ENCODE data around the gene PATL1. TPM values are rescaled to one million over a fixed set of nuclear protein-coding genes. Genes with fewer than 3 reads are reported as not detected.
"Not testable (repeated sequence)": the region's sequence is repeated elsewhere in the genome, so short reads cannot be mapped to it uniquely, and the experiment has no call there.

PATL1 gene
- total and polyA plus RNA-seq, 8 donors, result 27.8 to 45.0 (median 41.0) TPM

DNA sequence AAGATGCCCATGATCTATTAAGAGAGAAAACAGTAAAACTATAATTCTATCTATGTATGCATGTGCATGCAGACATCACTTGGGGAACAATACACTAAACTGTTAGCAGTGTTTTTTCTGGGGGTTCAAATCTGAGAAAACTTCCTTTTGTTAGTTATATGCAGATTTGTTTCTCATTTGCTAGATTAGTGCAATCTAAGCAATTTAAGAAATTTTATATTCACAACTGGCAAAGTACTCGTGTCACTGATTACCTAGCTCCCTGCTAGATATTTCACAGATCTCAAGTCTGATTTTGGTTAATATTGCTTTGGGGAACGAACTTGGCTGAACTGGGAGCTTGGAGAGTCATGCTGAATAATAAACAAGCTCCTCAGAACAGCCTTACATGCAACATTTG lies 38.3 kb downstream of the PATL1 start:
- intact Hi-C loops (cut with DNase I), result no loop called here
- H3K27ac ChIP-seq, result no peak overlapping the region
- peaks cover 0 to 28% of the 10 kb centered on the region in 2 donors for H3K36me3 ChIP-seq
- DNase-seq, result no peak
- H3K27me3 ChIP-seq, result no peaks in the 10 kb centered on the region
- no peak for ATAC-seq
- no peaks in the 10 kb centered on the region for H3K4me1 ChIP-seq
- TF ChIP-seq, protein P1, sequence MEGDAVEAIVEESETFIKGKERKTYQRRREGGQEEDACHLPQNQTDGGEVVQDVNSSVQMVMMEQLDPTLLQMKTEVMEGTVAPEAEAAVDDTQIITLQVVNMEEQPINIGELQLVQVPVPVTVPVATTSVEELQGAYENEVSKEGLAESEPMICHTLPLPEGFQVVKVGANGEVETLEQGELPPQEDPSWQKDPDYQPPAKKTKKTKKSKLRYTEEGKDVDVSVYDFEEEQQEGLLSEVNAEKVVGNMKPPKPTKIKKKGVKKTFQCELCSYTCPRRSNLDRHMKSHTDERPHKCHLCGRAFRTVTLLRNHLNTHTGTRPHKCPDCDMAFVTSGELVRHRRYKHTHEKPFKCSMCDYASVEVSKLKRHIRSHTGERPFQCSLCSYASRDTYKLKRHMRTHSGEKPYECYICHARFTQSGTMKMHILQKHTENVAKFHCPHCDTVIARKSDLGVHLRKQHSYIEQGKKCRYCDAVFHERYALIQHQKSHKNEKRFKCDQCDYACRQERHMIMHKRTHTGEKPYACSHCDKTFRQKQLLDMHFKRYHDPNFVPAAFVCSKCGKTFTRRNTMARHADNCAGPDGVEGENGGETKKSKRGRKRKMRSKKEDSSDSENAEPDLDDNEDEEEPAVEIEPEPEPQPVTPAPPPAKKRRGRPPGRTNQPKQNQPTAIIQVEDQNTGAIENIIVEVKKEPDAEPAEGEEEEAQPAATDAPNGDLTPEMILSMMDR (IDR thresholded peaks at IDR 0.05), result no peak
- H3K4me3 ChIP-seq, result no peak overlapping the region
- no peaks in the 10 kb centered on the region for H3K9me3 ChIP-seq

DNA sequence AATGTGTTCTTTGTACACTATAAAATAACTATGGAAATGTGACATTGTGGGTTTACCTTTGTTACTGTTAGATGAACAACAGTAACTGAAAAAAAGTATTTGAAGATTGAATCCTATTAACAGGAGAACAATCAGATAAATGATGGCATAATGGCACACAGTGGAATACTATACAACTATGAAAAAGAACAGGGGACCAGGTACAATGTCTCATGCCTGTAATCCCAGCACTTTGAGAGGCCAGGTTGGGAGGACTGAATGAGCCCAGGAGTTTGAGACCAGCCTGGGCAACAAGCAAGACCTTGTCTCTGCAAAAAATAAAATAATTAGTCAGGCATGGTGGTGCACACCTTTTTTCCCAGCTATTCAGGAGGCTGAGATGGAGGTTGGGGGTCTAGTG lies 38.8 kb downstream of the PATL1 start:
- Histone ChIP-seq H3K36me3 (peaks cover 0 to 25% of the 10 kb centered on the region in 2 donors), H3K4me1 (no peaks in the 10 kb centered on the region), H3K9me3 (no peaks in the 10 kb centered on the region), H3K27me3 (no peaks in the 10 kb centered on the region), H3K27ac (no peak overlapping the region), H3K4me3 (no peak overlapping the region)
- no peak for ATAC-seq
- no peak for DNase-seq
- intact Hi-C loops (cut with DNase I), result no loop called here
- TF ChIP-seq, protein P1 (IDR thresholded peaks at IDR 0.05), result no peak

DNA sequence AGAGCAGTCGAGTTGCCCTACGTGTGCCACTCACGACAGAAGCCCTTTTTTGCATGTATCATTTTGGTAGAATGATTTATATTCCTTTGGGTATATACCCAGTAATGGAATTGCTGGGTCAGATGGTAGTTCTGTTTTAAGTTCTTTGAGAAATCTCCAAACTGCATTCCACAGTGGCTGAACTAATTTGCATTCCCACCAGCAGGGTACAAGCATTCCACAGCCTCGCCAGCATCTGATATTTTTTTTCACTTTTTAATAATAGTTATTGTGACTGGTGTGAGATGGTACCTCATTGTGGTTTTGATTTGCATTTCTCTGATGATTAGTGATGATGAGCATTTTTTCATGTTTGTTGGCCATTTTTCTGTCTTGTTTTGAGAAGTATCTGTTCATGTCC lies 41.9 kb downstream of the PATL1 start:
- ATAC-seq; H3K4me3 ChIP-seq; H3K9me3 ChIP-seq; DNase-seq; H3K27ac ChIP-seq; H3K27me3 ChIP-seq; H3K4me1 ChIP-seq; intact Hi-C loops (cut with DNase I): not testable (repeated sequence)
- peaks cover 0 to 19% of the 10 kb centered on the region in 2 donors for H3K36me3 ChIP-seq

DNA sequence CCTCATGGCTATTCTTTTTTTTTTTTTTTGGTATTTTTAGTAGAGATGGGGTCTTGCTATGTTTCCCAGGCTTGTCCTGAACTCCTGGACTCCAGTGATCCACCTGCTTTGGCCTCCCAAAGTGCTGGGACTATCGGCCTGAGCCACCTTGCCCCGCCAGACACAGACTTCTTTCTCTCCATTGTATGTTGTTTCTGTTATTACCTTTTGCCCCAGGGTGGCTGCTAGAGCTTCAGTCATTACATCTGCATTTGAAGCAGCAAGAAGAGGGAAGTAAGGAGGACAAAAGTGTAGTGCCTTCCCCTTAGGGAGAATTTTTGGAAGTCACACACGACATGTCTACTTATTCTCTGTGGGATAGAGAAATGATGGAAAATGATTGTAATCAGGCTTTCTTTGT lies 43.1 kb downstream of the PATL1 start:
- ATAC-seq (no peak), DNase-seq (no peak)
- Histone ChIP-seq H3K4me1 (peaks cover 0 to 5% of the 10 kb centered on the region in 2 donors), H3K36me3 (peaks cover 0 to 8% of the 10 kb centered on the region in 2 donors), H3K4me3 (no peak overlapping the region), H3K27ac (no peak overlapping the region), H3K9me3 (no peaks in the 10 kb centered on the region), H3K27me3 (no peaks in the 10 kb centered on the region)
- intact Hi-C loops (cut with DNase I), result no loop called here
- TF ChIP-seq, protein P1 (IDR thresholded peaks at IDR 0.05), result no peak

DNA sequence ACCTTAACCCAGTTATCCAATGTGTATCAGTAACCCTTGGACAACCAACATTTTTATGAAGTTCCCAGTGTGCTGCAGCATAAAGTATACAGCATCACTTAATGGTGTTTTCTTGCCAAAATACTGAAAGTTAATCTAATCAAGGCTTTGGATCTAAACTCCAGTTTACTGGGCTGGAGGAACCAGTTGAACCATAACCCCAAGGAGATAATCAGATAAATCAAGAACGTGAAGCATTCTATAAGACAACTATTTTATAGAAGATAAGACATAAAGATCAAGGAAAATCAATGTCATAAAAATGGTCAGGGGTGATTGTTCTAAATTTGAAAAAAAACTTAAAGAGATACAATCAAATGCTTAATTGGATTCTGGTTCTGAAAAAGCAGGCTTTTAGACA lies 51.0 kb downstream of the PATL1 start:
- Histone ChIP-seq H3K4me3 (no peak overlapping the region), H3K27ac (no peak overlapping the region), H3K9me3 (no peaks in the 10 kb centered on the region), H3K4me1 (peaks cover 15 to 27% of the 10 kb centered on the region in 2 donors), H3K36me3 (no peaks in the 10 kb centered on the region), H3K27me3 (no peaks in the 10 kb centered on the region)
- TF ChIP-seq, protein P1 (IDR thresholded peaks at IDR 0.05), result no peak
- intact Hi-C loops (cut with DNase I), result no loop called here
- no peak for ATAC-seq
- no peak for DNase-seq

DNA sequence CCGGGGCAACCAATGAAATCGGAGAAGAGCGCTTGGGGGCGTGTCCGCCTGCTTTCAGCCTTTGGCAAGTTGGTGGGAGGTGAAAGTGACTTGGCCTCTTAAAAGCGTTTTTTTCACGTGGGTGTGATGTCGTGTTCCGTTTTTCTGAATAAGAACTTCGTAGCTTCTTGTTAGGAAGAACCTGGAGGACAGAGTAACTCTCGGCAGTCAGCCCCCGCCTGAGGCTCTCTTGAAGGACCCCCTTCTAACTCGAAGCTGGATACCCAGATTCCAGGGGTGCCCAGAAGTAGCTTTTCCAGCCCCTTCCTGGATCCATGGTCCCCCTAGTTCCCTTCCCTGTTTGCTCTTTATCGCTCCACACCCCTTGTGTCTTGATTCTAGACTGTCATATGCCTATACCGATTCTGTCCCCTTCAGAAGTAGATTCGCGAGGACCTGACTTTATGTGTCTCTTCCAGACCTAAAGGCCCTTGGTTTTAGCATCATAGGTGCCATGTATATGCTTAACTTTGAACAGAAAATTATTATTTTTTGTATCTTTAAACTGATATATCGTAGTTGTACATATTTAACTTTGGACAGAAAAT lies 52.3 kb downstream of the PATL1 start:
- ATAC-seq, result no peak
- Histone ChIP-seq H3K9me3 (no peaks in the 10 kb centered on the region), H3K4me1 (peaks cover 20 to 40% of the 10 kb centered on the region in 2 donors), H3K27me3 (no peaks in the 10 kb centered on the region), H3K4me3 (peak overlapping the region; percentile 42 to 87), H3K36me3 (no peaks in the 10 kb centered on the region), H3K27ac (peak overlapping the region; percentile 90 to 95)
- peak in 2 of 4 donors; percentile 95 to 98 for DNase-seq
- intact Hi-C loops (cut with DNase I), result no loop called here
- TF ChIP-seq, protein P1 (IDR thresholded peaks at IDR 0.05), result no peak
